Measurements from ENCODE around the gene DIRAS1.

- TF ChIP-seq, protein P1, sequence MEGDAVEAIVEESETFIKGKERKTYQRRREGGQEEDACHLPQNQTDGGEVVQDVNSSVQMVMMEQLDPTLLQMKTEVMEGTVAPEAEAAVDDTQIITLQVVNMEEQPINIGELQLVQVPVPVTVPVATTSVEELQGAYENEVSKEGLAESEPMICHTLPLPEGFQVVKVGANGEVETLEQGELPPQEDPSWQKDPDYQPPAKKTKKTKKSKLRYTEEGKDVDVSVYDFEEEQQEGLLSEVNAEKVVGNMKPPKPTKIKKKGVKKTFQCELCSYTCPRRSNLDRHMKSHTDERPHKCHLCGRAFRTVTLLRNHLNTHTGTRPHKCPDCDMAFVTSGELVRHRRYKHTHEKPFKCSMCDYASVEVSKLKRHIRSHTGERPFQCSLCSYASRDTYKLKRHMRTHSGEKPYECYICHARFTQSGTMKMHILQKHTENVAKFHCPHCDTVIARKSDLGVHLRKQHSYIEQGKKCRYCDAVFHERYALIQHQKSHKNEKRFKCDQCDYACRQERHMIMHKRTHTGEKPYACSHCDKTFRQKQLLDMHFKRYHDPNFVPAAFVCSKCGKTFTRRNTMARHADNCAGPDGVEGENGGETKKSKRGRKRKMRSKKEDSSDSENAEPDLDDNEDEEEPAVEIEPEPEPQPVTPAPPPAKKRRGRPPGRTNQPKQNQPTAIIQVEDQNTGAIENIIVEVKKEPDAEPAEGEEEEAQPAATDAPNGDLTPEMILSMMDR (IDR thresholded peaks at IDR 0.05), result no peak
- TF ChIP-seq POLR2A (IDR thresholded peaks at IDR 0.05), result no peak
Measured at GRCh38 chr19:2732157-2732725, 11.1 kb upstream of the DIRAS1 start.

Measured in testis (tissue), 2 donors.